GM12801 (cell line): ENCODE results near the gene DNAJA4.

Source experiments
- TF ChIP-seq, protein P1 (sequence below): IDR thresholded peaks from one replicate; pipeline ENCODE4 v1.5.1; 2011; ENCODE audit warnings: control low read depth; ENCODE audit not compliant: insufficient read length; ENCODE audit errors: extremely low read depth

Gene DNAJA4

DNA sequence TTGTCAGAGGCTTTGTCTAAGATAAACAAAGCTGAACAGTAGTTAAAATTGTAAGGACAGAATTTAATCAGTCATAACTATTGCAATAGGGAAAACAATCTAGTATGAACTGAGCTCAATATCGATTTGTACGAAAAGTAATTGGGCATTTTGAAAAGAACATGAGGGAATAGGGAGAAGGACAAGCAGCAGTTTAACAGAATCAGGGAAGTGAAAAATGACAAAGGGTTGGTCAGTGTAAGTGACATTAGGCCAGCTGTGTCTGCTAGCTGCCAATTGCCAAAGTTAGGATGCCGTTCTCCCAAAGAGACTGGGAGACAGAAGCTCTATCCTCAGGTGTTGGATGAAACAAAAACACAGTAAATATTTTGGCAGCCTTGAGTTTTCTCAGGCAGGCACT is 3.3 kb upstream of the DNAJA4 start:
- TF ChIP-seq, protein P1, sequence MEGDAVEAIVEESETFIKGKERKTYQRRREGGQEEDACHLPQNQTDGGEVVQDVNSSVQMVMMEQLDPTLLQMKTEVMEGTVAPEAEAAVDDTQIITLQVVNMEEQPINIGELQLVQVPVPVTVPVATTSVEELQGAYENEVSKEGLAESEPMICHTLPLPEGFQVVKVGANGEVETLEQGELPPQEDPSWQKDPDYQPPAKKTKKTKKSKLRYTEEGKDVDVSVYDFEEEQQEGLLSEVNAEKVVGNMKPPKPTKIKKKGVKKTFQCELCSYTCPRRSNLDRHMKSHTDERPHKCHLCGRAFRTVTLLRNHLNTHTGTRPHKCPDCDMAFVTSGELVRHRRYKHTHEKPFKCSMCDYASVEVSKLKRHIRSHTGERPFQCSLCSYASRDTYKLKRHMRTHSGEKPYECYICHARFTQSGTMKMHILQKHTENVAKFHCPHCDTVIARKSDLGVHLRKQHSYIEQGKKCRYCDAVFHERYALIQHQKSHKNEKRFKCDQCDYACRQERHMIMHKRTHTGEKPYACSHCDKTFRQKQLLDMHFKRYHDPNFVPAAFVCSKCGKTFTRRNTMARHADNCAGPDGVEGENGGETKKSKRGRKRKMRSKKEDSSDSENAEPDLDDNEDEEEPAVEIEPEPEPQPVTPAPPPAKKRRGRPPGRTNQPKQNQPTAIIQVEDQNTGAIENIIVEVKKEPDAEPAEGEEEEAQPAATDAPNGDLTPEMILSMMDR, result no peak

DNA sequence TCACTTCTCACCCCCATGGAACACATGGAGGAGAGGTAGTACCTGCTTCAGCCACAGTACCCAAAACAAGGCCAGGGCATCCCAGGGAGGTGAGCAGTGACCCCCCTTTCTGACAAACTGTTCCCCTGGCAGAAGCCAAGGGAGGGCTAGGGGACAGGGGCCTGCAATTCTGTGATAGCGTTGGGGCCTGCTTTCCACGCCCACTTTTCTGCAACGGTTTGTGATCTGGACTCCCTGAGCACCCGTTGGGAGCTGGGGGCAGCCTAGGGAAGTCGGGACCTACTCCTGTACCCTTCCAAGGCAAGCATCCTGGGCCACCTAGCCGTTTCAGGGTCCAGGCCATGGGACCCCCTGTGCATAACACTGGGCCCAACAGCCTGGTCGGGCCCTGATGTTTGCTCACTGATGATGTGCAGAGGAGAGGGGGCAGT is 996 bp upstream of the DNAJA4 start:
- TF ChIP-seq, protein P1, result no peak

DNA sequence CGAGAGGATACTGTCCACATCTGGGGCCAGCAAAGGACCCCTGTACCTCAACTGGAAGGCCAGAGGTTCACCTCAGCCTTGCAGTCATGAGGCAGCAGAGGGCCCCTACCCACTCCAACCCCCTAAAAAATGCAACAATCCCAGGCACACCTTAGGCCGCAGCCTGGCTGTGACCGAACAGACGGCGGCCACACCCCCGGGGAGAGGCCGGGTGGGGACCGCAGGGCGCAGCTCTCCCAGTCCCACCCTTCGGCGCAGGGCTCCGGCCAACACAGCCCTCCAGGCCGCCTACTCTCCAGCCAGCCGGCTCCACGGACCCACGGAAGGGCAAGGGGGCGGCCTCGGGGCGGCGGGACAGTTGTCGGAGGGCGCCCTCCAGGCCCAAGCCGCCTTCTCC is 457 bp upstream of the DNAJA4 start:
- TF ChIP-seq, protein P1, result no peak

DNA sequence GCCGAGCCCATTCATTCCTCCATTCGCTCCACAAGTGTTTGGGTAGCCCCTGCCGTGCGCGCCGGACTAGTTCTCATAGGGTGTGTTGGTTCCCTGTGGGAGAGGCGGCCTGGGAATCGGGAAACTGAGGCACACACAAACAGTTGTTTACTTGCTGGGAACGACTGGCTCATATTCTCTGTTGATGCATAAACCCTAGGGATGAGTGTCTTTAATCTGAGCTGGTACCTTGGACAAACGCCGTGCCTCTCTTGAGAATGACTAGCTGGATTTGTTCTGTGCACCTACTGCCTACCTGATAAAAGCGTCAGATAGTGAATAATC is 737 bp downstream of the DNAJA4 start:
- TF ChIP-seq, protein P1, result no peak

DNA sequence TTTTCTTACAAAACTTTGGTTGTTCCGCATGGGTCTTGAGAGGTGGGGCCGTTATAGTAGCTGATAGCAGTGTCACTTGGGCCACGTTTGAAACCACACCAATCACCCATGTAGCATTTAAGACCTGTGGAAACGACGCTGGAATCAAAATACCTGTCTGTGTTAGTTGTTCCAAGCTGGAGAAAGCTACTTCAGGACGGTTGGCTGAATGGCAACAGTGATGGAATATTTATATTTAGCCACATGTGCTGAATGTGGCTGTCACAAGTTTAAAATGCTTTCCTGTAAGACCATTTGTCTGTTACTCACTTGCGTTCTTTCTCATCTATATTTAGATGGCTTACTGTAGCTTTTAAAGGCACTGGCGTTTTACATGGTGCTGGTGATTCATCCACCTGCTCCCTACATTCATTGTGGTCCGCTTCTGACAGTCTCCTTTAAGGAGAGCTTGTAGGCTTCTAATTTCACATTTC is 1.4 kb downstream of the DNAJA4 start:
- TF ChIP-seq, protein P1, result no peak

DNA sequence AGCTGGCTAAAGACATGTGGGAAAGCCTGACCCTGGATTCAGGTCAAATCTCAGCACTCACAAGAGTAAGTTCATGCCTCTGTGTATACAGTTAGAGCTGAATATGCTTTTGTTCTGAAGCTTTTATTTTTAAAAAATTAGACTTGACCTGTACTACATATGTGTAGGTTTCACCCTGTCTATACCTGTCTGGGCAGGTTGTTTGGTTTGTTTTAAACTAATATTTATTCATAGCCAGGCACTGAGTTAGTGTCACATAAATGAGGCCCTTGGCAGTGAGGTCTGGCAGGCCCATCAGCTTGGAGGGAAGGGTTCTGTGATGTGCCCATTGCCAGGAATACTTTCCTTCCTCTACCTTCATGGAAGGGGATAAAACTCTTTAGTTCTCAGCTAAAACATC is 1.9 kb downstream of the DNAJA4 start:
- TF ChIP-seq, protein P1, result no peak

DNA sequence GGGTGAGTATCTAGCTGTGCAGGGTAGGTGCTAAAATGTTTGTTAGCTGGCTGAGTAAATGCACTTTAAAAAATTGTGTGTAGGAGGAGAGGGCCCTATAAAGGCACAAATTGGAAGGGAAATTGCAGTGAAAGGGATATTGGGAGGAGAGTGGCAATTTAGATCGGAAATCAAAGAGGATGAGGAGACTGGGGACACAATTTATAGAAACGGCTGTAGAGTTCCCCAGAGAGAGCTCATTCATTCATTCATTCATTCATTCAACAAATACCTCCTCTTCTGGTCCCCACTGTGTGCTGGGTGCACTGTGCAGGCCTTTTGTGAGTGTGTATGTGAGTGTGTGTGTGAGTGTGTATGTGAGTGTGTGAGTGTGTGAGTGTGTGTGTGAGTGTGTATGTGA is 2.4 kb downstream of the DNAJA4 start:
- TF ChIP-seq, protein P1, result no peak

DNA sequence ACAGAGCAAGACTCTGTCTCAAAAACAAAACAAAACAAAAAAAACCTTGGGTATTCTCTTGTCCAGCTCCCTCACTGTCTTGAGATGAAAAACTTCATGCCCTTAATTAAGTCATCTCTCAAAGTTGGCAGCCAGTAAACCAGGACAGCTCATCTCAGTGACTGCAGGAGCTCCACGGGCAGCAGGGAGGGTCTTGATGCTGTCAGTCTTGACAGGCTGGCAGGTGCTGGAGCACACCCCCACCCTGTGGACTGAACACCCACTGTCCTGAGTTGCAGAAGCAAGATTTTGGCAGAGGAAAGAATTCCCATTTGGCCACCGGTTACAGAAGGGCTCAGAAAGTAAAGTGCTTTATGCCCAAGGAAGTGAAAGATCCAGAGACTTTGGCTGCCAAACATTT is 8.0 kb downstream of the DNAJA4 start:
- TF ChIP-seq, protein P1, result no peak
